Left renal pelvis (tissue), 4 donors: ENCODE data around the gene XYLT1. TPM values are rescaled to one million over a fixed set of nuclear protein-coding genes. Genes with fewer than 3 reads are reported as not detected.

Experiments
- DNase-seq, 4 donors: peaks; one replicate each; pipeline ENCODE4 v3.0.0-alpha.2; 2013; ENCODE audit warnings: low read depth in 4 of 4, low spot score in 3 of 4
- polyA plus RNA-seq, 4 donors: library from polyadenylated mRNA; unstranded; fragments of 120-200 nt; gene quantifications; one replicate each; pipeline ENCODE4 v1.2.1, GENCODE V29; 2013; ENCODE audit not compliant: insufficient read length in 4 of 4

Gene XYLT1
- polyA plus RNA-seq, 4 donors = 5.8 to 8.6 (median 7.3) TPM

DNA sequence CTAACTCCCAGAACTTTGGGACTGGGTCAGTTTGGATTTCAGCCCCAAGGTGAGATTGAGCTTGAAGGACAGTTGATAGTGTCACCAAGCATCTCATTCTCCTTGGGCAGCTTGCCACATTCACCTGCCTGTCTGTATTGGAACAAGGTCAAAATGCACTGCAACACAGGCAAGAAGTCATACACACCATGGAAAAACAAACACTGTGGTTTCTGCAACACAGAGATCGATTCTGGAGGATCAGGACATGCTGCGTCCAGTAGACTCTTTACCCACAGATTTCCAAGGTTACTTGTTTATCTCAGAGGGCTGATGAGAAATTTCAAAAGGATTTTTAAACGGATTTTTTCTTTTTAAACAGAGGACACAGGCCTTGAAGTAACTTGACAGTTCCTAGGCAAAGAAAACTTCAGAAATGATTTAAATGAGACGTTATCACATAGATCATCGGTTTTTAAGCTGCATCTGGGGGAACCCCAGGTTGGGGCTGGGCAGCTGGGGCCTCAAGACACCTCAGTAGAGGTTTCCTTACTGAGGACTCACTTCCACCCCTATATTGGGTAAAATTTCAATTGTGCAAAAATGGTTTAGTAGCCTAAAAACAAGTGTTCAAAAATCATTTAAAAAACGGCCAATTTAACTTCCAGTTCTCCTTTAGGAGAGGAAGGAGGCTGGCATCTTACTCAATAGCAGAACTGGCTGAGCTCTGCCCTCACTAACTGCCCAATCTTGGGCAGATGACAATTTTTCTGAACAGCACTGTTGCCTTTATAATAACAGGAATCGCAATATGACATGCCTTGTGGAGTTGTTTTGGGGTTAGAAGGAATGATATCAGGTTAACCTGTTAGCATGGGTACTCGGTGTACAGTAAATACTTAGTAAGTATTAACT is 299.3 kb downstream of the XYLT1 start:
- no peak for DNase-seq

DNA sequence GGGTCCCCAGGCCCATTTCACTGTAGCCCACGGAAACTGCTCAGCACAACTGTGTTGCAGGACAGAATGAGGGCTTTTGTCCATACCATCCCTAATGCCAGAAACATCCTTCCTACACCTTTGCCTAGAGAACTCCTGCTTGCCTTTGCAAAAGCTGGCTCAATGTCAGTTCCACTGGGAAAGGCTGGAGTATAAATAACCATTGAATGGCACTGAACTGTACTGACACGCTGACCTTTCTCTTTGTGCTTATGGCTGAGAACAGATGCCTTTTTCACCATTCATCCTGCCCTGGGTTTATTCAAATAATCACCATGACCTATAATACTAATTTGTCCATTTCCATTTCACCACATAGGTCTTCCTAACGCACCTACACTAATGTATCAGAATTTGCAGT is 300.3 kb downstream of the XYLT1 start:
- no peak for DNase-seq

DNA sequence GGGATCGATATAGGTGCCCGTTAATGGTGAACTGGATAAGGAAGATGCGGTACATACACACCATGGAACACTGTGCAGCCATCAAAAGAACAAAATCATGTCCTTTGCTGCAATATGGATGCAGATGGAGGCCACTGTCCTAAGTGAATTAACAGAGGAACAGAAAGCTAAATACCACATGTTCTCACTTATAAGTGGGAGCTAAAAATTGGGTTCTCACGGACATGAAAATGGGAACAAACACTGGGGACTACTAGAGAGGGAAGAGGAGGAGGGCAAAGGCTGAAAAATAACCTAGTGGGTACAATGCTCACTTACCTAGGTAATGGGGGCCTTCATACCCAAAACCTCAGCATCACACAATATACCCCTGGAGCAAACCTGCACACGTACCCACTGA is 302.6 kb downstream of the XYLT1 start:
- DNase-seq = no peak

DNA sequence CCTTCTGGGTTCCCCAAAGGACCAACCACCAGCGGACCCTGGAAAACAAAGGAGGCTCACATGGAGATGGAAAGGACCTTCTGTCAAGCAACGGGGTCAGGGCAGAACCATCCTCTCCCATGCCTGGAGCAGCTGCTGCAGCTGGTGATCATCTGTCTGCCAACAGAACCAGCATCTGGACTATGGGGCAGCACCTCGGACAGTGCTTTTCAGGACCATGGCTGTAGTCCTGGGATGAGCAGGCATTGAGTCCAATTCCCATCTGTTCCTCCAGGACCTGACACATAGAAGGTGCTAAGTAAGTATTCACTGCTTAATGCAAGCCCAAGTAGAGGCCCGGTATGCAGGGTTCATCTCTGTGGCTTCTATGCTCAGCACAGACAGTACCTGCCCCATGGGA is 304.7 kb downstream of the XYLT1 start:
- no peak for DNase-seq

DNA sequence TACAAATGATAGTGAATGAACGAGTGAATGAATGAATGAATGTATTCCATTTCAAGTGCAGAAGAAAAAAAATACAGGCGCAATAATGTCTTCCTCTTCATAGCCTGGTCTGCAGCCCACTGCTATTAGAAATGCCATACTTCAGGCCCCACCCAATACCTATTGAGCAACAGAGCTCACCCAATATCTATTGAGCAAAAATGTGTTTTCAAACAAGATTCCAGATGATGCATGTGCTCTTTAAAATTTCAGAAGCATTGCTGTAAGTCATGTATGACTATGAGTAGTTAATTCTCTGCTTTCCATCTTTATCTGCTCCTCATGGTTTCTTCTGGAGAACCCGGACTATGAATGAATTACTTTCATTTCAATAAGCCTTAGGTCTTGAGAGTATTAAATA is 308.2 kb downstream of the XYLT1 start:
- no peak for DNase-seq

DNA sequence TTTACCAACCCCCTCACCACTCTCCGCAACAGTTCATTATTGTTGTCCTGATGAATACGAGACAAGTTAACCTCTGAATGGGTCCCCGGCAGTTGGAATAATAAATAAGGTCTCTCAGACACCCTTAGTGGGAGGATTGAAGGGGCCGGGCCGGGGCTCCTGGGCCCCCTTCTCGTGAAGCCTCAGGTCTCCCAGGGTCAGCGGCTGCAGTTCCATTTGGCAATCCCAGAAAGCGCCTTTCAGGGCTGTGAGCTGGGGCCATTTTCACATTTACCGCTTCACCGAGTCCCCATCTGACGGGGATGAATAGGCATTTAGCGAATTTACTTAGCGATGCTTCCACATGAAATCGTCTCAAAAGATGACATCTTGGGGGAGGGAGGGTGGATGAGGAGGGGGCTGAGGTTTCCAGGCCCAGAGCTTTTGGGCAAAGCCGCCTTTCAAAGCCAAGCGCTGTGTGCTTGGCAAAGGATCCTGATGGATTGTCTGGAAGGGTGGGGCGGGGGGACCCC is 309.8 kb downstream of the XYLT1 start:
- no peak for DNase-seq

DNA sequence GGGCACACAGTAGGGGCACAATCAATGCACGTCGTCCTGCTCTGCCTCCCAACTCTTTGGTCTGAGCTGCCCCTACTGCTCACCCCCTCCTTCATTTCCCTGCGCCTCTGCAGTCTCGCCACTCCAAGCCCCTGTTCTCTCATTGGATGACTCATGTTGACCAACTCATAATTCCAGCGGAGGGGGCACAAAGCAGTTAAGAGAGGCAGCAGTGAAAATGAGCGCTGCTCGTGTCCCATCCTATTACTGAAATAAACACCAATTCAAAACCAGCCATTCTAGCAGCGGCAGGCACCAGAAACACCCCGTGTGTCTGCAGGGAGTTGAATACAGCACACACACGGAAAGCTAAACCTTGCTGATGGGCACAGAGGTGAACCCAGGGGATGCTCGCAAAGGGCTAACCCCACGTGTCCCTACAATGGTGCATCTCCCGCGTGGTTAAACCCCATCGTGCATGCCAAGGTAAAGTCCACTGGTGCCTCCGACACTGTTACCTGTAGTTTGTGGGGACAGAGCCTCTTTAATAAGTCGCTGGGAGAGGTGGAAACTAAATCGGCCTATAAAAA is 310.4 kb downstream of the XYLT1 start:
- DNase-seq = no peak

DNA sequence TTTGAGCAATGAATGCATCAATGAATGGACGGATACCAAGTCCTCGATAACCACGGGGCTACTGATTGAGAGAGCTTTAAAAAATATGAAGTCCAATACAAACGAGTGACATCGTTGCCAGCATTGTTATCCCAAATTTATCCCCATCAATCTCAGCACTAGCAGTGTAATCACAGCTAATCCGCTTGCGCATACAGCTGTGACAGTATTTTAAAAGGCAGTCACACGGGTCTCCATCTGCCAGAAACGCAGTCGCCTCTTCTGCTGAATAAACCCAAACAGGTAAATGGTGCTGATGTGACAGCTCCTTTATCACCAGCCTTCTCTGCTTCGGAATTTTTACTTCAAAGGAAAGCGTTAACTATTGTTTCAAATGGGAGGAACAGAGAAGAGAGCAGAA is 311.1 kb downstream of the XYLT1 start:
- DNase-seq = no peak

DNA sequence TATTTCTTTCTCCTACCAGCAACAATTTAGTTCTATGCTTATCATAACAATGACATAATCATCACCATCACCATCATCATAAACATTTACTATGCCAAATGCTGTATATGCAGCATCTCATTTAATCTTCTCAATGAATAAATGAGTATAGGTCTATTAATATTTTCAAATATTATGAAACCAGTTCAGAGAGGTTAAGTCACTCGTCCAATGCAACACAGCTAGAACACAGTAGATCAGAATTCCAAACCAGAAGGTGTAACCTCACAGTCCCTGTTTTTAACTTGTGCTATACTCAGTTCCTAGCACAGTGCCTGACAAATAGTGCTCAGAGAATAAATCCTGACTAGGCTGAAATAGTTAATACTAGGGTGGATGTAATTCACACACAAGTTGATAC is 314.8 kb downstream of the XYLT1 start:
- DNase-seq = no peak

DNA sequence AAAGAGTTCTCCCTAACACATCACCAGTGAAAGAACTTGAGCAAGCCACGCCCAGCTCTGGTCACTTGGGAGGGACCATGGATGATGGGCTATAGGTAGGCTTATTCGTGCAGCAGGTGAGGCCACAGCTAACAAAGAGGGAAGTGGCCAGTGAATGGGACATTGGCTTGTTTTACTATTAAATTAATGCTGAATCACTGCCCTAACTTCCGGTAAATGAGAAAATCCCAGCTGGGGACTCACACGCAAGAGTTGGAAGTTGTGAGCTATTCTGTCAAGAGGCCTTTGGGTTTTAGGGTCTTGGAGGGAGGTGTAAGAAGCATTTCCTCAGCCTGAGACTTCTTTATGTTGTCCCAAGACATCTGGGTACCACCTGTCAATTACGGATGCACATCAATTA is 315.3 kb downstream of the XYLT1 start:
- DNase-seq = no peak

DNA sequence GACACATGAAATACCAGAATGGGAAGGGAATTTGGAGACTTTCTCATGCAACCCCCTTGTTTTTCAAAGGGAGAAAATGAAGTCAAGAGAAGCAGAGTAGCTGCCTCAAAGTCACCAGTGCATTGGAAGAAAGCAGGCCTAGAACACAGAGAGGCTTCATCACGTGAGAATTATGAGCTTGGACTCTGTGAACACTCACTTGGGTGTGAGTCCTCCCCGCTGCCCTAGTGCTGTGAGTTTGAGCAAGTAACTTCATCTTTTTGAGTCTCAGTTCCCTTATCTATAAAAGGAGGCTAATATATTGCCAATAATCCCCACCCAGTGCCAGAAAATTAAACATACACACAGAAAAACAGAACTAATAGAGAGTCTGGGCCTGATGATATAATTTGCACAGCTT is 315.8 kb downstream of the XYLT1 start:
- DNase-seq = no peak

DNA sequence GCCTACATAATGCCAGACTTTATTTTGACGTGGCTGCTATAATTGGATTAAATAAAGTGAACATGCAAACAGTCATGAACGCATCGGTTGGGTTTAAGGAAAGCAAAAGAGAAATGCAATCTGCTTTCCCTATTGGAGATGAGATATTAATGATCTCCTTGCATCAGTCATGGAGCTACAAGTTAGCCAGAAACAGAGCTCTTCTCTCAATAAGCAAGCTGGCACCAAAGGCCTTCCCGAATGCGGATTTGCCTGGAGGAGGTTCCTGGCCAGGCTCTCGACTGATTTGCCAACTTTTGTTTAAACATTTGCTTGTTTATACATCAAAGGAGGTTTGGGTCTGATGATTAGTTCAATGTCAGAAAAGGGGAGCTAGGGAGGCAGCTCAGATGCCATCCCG is 318.4 kb downstream of the XYLT1 start:
- DNase-seq = no peak

DNA sequence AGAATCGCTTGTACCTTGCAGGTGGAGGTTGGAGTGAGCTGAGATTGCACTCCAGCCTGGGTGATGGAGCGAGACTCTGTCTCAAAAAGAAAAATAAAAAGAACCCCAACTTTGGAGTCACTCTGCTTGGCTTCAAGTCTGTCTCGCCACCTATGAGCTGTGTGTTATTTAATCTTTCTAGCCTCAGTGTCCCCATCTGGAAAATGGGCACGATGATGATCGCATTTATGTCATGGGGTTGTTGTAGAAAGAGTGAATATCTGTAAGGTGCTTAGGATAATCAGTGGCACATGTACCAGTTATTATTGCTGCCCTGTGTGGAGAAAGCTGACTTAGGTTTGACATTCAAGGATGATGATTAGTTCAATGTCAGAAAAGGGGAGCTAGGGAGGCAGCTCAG is 319.4 kb downstream of the XYLT1 start:
- DNase-seq = no peak

DNA sequence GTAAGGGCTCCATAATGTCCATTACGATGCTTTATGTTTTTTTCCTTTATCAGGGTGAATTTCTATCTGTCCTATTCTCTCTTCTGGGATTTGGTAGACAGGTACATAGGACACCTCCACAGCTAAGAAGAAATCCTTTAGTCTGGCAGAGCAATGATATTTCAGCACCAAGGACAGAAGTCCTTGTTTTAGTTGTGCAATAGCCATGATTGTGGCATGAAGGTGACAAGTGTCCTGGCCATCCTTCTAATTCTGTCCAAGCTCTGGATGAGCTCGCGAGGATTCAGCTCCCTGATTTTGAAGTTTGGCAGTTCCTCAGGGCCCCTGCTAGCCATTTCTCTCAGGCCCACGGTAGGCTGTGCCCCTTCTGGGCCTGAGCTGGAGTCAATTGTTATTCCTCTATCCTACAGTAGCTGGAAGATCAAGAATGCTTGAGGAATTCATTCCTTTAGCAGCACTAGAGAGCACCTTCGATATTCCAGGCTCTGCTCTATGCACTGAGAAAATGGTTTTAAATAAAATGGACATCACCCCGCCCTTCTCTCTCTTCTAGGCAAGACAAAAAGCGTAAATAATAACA is 320.8 kb downstream of the XYLT1 start:
- peak in 1 of 4 donors; percentile 7 for DNase-seq

DNA sequence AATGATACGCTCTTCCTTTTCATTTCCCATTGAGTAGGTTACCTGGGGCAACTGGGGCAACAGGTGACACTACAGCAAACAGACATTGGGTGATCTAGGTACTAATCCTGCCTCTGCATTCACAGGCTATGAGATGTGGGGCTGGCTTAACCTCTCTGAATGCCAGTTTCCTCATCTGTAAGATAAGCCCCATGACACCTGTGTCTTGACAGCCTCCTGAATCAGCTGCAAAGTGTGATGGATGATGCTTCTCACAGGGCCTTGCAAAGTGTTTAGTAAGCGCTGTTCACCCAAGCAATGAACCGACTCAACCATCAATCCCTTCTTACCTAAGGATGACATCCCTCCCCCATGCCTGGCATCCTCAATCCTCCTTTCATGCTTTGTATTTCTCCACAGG is 322.8 kb downstream of the XYLT1 start:
- DNase-seq = no peak

DNA sequence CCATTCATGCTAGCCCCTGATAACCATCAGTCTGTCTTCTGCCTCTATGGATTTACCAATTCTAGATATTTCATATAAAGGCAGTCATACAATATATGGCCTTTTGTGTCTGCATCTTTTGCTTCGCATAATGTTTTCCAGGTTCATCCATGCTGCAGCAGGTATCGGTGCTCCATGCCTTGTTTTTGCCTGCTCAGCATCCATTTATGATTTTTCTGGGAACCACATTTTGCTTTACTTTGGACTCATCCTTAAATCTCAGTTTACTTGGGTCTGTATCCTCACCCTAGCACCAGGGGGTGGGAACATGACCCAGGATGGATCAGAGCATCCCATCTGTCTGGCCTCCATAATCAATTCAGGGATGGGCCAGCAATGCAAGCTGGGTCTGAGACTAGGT is 325.7 kb downstream of the XYLT1 start:
- DNase-seq = no peak

DNA sequence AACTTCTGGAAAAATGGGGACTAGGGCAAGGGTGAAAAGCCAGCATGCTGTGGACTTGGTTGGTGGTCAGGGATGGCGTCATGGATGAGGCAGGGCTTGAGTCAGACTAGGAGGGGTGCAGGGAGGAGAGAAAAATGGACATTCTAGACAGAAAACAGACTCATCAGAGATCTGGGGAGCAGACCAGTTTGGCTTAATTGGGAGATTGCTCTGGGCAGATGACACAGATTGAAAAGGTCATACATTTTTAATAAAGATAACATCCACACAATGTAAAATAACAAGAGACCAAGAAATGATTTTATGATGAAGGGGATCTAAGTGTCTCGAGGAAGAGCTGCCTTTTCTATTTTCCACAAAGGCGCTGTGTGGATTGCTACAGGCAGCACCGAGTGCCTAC is 326.3 kb downstream of the XYLT1 start:
- DNase-seq = no peak

DNA sequence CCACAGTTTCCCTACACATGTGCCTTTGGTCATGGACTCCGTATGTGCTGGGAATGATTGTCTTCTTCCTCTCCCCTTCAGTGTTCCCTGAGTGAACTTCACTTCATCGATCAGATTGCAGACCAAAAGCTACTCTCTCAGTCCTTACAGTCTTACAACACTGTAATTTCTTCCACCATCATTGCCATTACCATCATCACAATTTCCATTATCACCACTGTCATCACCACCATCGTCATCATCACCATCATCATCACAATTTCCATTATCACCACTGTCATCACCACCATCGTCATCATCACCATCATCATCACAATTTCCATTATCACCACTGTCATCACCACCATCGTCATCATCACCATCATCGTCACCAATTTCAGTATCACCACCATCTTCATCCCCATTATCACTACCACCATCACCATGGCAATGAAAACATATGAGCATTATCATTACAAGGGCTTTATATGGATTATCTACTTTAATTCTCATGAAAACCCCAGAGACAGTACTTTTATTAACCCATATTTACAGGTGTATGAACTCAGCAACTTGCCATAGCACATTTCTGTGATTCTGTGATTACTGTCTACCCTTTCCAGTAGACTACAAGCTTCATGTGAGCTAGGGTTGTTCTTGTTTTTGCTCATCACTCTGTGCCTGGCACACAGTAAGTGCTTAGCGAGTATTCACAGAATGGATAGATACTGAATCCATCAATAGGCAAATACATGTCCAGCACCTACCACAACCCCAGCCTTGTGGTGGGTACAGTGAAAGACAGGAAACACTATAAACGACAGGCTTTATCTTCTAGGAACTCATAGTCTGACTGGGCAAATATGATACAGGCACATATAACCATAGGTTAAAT is 327.0 kb downstream of the XYLT1 start:
- DNase-seq = no peak

DNA sequence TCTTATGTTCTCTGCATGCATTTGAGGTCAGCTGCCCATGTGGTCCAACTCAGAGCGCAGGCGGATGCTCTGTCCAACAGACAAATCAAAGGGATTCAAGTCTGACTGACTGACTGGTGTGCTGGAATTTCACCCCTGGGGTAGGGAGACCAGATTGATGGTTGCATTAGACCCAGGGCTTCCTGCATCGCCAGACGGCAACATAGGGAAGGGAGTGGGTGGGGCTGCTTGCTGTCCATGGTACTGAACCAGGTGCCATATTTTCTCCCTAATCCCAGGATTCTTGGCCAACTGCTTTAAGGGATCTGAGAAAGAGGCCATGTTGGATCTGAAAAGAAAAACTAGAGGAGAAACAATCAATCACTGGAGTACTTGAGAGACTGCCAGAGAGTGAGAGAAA is 332.0 kb downstream of the XYLT1 start:
- DNase-seq = peak in 2 of 4 donors; percentile 3 to 9

DNA sequence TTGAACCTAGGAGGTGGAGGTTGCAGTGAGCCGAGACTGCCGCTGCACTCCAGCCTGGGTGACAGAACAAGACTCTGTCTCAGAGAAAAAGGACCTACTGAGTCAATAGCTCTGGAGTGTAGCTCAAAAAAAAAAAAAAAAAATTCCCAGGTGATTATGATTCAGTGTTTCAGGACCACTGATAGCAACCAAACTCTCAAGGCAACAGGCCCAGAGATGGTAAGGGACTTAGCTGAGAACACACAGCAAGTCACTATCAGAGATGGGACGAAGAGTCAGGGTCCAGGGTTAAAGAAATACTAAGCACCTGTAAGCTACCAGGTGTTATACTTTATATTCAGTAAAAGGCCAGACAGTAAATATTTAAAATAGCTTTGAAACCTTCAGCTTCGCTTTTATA is 335.3 kb downstream of the XYLT1 start:
- no peak for DNase-seq

DNA sequence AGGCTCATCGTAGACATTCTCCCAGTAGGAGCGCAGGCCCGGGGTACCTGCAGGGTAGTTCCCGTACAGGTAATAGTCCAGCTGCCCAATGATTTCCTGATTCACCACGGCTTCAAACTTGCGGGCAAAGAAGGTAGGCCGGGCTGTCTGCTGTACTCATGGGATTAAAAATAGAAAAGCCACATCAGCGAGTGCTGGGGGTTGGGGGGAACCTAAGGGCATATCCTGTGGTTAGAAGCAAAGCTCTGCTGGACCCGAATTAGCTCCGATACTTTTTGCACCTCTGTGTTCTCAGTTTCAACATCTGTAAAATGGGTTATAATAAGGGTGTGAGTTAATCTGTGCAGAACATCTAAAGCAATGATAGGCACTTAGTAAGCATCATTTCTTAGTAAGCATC is 336.2 kb downstream of the XYLT1 start:
- no peak for DNase-seq
